ENCODE data around the gene GLP1R. TPM values are rescaled to one million over a fixed set of nuclear protein-coding genes. Genes with fewer than 3 reads are reported as not detected.

The GLP1R gene
- total RNA-seq, 4 donors from 2014 or later: 0.17 TPM; not detected in 3

DNA sequence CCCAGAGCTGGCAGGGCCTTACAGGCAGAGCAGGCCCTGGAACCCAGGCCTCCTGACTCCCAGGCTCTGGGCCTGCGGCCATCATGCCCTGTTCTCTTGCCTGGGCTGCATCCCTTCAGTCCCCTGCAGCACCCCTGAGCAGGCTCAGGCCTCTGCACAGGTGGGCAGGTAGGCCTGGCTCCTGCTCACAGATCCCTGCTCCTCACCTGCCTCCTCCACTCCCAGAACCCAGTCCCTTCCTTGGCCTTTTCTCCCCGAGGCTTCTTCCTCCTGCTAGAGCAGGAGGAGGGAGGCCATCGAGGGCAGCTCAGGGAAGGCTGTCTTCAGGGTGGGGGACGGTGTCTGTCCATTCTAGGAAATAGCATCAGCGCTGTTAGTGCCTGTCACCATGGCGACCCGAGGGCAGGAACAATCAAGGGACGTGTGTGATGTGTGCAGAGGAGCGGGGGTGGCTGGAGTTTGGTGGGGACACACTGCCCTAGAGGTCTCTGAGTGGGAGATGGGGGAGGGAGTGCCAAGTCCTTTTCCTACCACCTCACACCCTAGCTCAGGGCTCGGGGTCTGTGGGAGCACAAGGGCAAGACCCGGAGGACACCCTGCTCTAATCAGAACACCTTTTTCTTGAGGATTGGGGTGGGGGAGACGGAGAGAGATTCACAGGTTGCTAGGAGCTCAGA is 26.6 kb downstream of the GLP1R start:
- no peak for TF ChIP-seq CTCF (IDR thresholded peaks at IDR 0.05; ENCODE audit: low read depth)

GRCh38 chr6:39075807-39076622 is 27.4 kb downstream of the GLP1R start:
- TF ChIP-seq CTCF (IDR thresholded peaks at IDR 0.05; ENCODE audit: low read depth): no peak

DNA sequence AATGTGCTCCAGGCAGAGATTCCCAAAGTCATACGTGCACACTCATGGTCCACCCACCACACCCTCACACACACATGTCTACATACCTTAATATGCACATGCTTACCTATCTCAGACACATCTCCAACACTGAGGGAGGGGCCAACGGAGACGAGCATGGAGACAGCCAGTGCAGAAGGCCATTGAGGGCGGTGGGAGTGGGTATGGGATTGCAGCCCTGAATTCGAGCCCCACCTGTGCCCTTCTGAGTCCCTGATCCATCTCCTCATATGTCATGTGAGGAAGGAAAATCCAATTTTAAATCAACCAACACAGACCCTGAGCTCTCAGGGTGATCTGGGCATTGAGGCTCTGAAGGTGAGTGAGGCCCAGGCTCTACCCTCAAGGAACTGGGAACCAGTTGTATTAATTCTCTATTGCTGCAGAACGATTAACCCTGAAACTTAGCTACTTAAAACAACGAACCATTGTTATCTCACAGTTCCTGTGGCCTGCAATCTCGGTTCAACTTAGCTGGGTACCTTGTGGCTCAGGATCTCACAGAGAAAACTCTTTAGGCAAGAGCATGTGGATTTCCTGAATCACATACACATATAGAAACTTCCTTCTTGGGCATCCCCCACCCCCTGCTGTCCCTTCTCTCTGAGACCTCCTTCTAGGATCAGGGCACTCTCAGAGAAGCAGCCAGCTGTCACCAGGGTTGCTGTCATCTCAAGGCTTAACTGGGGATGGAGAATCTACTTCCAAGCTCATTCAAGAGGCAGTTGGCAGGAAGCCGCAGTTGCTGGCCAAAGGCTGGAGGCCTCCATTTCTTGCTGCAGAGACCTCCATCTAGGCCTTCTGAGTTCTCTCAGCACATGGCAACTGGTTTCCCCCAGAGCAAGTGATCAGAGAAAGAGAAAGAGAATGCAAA is 28.3 kb downstream of the GLP1R start:
- no peak for TF ChIP-seq CTCF (IDR thresholded peaks at IDR 0.05; ENCODE audit: low read depth)

- TF ChIP-seq CTCF (IDR thresholded peaks at IDR 0.05; ENCODE audit: low read depth): no peak
Measured at GRCh38 chr6:39077882-39078594, 29.5 kb downstream of the GLP1R start.

- no peak for TF ChIP-seq CTCF (IDR thresholded peaks at IDR 0.05; ENCODE audit: low read depth)
Measured at GRCh38 chr6:39078695-39079094, 30.1 kb downstream of the GLP1R start.

- no peak for TF ChIP-seq CTCF (IDR thresholded peaks at IDR 0.05; ENCODE audit: low read depth)
Measured at GRCh38 chr6:39079197-39080125, 30.9 kb downstream of the GLP1R start.
